Iris pigment epithelial cell (primary cell): ENCODE results near the gene ZNF133.
A peak's percentile ranks its signal among the peaks of the same experiment; 100 is the strongest.
"Not testable (repeated sequence)": the region's sequence is repeated elsewhere in the genome, so short reads cannot be mapped to it uniquely, and the experiment has no call there.

ENCODE experiments used
- DNase-seq: peaks from one replicate; pipeline ENCODE4 v3.0.0-alpha.2; 2011; ENCODE audit warnings: low read depth

ZNF133 gene

GRCh38 chr20:18284805-18285533, 3.4 kb upstream of the ZNF133 start:
- no peak for DNase-seq

DNA sequence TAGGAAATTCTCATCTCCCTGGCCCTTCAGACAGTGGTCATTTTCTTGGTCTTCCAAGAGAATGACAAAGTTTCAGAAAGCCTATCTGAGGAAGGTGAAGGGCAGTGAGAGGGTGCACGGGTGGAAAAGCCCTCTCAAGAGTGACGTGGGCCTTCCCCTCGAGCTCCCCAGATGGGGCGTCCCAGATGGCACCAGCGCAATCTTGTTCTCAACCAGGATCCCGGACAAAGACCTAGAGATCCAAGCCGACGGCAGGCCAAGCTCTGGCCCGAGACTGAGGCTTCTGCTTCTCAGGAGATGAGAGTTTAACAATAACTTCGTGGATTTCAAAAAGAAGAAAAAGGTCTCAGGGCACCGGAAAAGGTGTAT, 797 bp upstream of the ZNF133 start:
- DNase-seq, result no peak

- peak; percentile 28 for DNase-seq
Observed at GRCh38 chr20:18288749-18289267, 481 bp downstream of the ZNF133 start.

DNA sequence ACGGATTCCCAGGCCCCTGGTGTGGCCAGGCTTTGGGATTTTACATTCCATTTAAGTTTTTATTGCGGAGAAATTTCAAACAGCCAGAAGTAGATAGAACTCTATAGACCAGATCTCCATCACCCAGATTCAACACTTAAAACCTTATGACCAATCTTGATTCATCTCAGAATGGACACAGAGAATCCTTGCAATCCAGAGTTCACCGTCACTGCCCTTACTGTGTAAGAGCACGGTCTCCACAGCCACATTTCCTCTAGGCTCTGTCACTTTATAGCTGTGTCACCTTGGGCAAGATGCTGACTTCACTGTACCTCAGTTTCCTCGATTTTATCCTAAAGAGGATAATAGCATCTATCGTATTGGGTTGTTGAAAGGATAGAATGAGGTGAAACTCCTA, 979 bp downstream of the ZNF133 start:
- DNase-seq, result no peak

- DNase-seq, result no peak
Observed at GRCh38 chr20:18299364-18299763, 11.0 kb downstream of the ZNF133 start.

DNA sequence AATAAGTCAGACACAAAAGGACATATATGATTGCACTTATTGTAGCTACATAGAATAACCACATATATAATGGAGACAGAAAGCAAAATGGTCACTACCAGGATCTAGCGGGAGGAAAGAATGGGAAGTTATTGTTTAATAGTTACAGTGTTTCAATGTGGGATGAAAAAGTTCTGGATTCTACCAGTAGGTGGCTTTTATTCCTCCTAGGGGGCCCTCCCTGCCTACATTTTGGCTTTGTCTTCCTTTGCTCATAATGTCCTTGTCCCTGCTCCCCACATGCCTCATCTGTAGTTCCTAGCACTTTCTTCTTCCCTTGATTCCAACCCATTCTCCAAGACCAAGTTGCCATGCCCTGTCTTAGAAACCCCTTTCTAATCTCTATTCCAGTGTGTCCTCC, 16.3 kb downstream of the ZNF133 start:
- no peak for DNase-seq

DNA sequence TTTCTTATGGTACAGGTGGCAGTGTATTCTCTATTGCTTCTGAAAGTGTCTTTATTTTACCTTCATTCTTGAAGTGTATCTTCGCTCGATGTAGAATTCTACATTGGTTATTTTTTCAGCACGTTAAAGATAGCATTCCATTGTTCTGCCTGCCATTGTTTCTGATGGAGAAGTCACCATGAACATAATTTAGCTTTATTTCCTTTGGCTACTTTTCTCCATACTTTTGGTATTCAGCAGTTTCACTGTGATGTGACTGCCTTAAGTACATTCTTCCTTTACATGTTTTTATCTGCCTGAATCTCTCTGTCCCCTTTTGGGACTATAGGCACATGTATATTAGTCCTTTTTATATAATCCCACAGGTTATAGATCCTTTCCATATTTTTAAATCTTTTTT, 19.0 kb downstream of the ZNF133 start:
- no peak for DNase-seq

DNA sequence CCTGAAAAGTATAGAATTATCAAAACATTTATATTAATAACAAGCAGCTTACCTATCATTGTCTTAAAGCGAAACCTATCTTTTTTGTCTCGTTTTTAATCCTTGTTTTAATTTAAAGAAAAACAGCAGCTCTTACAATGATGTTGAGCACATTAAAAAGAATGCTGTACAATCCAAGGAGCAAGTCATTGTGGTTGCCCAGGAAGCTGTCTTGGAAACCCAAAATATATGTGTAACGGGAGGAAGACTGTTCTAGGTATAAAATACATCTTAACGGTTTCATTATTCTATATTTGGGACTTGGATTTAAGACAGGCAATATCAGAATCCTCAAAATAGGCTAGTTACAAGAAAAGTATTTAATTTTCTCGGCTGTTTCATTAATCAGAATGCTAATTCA, 21.7 kb downstream of the ZNF133 start:
- no peak for DNase-seq

DNA sequence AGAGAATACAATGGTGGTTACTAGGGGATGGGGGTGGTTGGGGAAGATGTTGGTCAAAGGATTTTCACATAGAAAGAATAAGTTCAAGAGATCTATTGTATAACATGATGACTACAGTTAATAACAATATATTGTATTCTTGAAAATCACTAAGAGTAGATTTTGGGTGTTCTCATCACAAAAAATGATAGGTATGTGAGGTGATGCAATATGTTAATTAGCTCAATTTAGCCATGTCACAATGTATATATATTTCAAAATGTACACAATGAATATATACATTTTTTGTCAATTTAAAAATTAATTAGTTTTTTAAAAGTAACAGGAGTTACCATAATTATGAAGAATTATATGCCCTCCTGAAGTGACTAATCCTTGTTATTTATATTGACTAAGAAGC, 22.3 kb downstream of the ZNF133 start:
- DNase-seq, result no peak

- DNase-seq, result no peak
Observed at GRCh38 chr20:18312723-18313122, 24.4 kb downstream of the ZNF133 start.

GRCh38 chr20:18313411-18313810, 25.1 kb downstream of the ZNF133 start:
- no peak for DNase-seq

DNA sequence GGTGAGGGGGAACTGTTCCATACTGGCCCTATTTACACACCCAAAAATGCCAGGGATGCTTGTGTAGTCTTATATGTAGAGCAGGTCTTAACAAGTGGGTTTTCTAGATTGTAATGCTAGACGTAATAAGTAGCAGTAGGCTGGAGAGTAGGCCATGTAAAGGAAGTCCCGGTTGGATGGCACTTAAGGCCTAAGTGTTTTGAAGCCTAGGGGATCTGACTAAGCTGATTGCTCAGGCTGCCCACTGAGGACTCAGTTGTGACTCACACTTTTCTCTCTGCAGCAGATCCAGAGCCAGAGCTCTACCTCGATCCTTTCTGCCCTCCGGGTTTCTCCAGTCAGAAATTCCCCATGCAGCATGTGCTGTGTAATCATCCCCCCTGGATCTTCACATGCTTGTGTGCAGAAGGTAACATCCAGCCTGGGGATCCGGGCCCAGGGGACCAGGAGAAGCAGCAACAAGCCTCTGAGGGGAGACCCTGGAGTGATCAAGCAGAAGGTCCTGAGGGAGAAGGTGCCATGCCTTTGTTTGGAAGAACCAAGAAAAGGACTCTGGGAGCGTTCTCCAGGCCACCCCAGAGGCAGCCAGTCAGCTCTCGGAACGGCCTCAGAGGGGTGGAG, 26.6 kb downstream of the ZNF133 start:
- peak; percentile 79 for DNase-seq

DNA sequence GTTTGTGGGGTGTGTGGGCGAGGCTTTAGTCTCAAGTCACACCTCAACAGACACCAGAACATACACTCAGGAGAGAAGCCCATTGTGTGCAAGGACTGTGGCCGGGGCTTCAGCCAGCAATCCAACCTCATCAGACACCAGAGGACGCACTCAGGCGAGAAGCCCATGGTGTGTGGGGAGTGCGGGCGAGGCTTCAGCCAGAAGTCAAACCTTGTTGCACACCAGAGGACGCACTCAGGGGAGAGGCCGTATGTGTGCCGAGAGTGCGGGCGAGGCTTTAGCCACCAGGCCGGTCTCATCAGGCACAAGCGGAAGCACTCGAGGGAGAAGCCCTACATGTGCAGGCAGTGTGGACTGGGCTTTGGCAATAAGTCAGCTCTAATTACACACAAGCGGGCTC, 27.8 kb downstream of the ZNF133 start:
- no peak for DNase-seq

GRCh38 chr20:18321316-18321715, 33.0 kb downstream of the ZNF133 start:
- no peak for DNase-seq

DNA sequence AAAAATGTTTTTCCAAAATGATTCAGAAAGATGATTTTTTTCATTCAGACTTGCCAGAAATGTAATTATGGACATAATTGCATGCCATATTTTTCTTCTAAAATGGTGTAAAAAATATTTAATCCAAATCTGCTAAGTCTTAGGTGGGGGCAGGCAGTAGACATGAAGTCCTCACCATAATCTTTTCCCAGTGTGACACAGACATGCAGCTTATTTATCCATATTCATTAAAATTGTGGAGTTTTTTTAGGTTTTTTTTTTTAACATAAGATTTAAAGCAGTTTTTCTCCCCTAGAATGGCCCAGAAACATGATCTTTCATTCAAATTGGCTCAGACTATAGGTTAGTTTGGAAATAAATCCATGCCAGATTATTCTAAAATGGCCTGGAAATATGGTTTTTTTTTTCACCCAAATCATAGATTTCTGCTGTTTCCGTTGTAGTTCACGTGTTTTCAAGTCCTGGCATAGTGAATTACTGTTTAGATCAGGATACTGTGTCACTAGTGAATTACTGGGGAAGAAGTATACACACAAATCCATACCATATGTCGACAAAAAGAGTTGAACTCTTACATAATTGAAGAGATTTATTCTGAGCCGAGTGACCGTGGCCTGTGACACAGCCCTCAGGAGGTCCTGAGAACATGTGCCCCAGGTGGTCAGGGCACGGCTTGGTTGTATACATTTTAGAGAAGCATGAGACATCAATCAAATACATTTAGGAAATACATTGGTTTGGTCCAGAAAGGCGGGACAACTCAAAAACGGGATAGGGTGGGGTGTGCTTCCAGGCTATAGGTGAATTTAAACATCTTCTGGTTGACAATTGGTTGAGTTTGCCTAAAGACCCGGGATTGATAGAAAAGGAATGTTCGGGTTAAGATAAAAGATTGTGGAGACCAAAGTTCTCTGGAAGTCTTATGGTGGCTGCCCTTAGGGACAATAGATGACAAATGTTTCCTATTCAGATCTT, 33.9 kb downstream of the ZNF133 start:
- no peak for DNase-seq

DNA sequence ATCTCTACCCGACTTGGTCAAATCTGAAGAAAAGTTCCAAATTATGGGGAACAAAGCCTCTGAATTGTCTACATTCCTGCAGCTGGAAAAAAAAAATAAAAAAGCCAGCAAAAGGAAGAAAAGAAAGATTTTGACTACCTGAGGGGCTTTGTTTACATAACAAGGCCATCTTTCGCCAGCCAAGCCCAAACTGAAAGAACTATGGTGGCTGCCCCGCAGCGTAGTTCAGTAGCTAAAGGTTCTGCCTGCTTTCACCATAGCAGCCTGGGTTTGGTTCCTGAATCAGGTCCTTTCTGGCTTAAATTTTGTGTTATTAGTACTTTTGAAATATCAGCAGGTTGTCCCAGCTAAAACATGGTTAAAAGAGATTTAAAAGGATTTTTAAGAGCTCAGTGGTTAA, 35.4 kb downstream of the ZNF133 start:
- DNase-seq, result no peak

DNA sequence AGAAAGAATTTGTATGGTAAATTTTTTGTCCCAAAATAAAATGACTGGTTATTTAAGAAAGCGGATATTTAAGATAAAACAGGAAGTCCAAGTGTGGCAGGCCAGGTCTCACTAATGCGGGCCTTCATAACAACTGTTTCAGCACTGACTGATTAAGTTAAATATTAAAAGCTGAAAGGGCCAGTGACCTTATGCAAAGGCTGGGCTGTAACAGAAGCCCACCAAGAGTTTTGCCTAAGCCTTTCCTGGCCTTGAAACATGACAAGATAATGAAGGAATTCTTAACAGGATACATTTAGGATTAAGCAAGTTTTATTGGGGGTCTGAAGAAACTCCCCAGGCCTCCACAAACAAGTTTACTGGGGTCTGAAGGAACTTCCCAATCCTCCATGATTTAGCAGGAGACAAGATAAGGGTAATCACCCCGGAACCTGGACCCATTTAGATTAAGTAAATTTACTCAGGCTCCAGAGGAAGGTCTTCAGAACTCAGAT, 36.3 kb downstream of the ZNF133 start:
- no peak for DNase-seq

GRCh38 chr20:18326990-18327389, 38.7 kb downstream of the ZNF133 start:
- no peak for DNase-seq

DNA sequence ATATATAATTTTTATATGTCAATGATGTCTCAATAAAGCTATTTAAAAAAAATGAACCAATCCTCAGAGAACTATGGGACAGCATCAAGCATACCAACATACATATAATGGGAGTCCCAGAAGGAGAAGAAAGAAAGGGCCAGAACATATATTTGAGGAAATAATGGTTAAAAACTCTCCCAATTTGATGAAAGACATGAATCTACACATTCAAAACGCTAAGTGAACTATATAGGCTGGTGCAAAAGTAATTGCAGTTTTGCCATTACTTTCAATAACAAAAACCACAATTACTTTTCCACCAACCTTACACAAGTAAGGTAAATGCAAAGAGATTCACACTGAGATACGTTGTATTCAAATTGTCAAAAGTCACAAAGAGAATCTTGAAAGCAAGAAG, 43.4 kb downstream of the ZNF133 start:
- no peak for DNase-seq

- DNase-seq, result not testable (repeated sequence)
Observed at GRCh38 chr20:18349749-18350148, 61.4 kb downstream of the ZNF133 start.

GRCh38 chr20:18359854-18360253, 71.5 kb downstream of the ZNF133 start:
- DNase-seq, result no peak

GRCh38 chr20:18360635-18361034, 72.3 kb downstream of the ZNF133 start:
- DNase-seq, result no peak
